ENCODE data around the gene ASPA. TPM values are rescaled to one million over a fixed set of nuclear protein-coding genes. Genes with fewer than 3 reads are reported as not detected.
"Not testable (repeated sequence)": the region's sequence is repeated elsewhere in the genome, so short reads cannot be mapped to it uniquely, and the experiment has no call there.

The ASPA gene
- not detected in 2 replicates for total RNA-seq (2014; rRNA removed; shearing (Covaris generic))
- not detected in 2 replicates for total RNA-seq (2022)
- not detected for Bru-seq, nascent RNA
- not detected for BruChase-seq, experiment 1, labeled RNA remaining after a 6-hour chase
- BruChase-seq, experiment 2, labeled RNA remaining after a 2-hour chase: not detected
- long read RNA-seq: 0 reads

- no peak within 1 kb of the TSS for H3K4me2 ChIP-seq (ENCODE audit: low read length)
- CTCF ChIA-PET (ENCODE audit: unreplicated experiment): no interaction called here
Measured at GRCh38 chr17:3475812-3476610, at the start of gene ASPA. Gene ASPA (plus strand): TSS chr17:3475997. CDS start chr17:3476160, 163 bp downstream.

GRCh38 chr17:3433215-3433614 is 42.6 kb upstream of the ASPA start:
- DNase-seq (ENCODE audit: low spot score); H3K4me2 ChIP-seq (ENCODE audit: low read length); H3K79me2 ChIP-seq (ENCODE audit: insufficient read depth, low read depth, low read length); H3K9me3 ChIP-seq (ENCODE audit: low read length); H4K20me1 ChIP-seq (ENCODE audit: insufficient read depth, low read length); H3K4me1 ChIP-seq (ENCODE audit: insufficient read depth, low read length, poor library complexity, severe bottlenecking); H3K9me2 ChIP-seq (ENCODE audit: insufficient read depth, low read length); H3K4me3 ChIP-seq (ENCODE audit: low read depth, low read length, poor library complexity, severe bottlenecking); CTCF ChIA-PET (ENCODE audit: unreplicated experiment); H3K27ac ChIP-seq (ENCODE audit: low read depth, low read length, poor library complexity, severe bottlenecking); BruUV-seq (replicated peaks); intact Hi-C loops (cut with micrococcal nuclease; ENCODE audit: unreplicated experiment); POLR2A ChIA-PET; H2AFZ ChIP-seq (ENCODE audit: low read length); H3K36me3 ChIP-seq (ENCODE audit: insufficient read depth, low read length): not testable (repeated sequence)

More at GRCh38 chr17:3475812-3476610, at the start of gene ASPA:
- no peaks in the 10 kb centered on the region for H3K9me3 ChIP-seq (ENCODE audit: low read length)
- POLR2A ChIA-PET: no interaction called here
- intact Hi-C loops (cut with micrococcal nuclease; ENCODE audit: unreplicated experiment): no loop called here
- no peak within 1 kb of the TSS for H3K4me3 ChIP-seq (ENCODE audit: low read depth, low read length, poor library complexity, severe bottlenecking)
- DNase-seq (ENCODE audit: low spot score): no peak
- no peak within 1 kb of the TSS for H2AFZ ChIP-seq (ENCODE audit: low read length)
- H3K9me2 ChIP-seq (ENCODE audit: insufficient read depth, low read length): no peaks in the 10 kb centered on the region
- H3K36me3 ChIP-seq (ENCODE audit: insufficient read depth, low read length): no peaks in the 10 kb centered on the region
- H3K27ac ChIP-seq (ENCODE audit: low read depth, low read length, poor library complexity, severe bottlenecking): no peak within 1 kb of the TSS
- H3K4me1 ChIP-seq (ENCODE audit: insufficient read depth, low read length, poor library complexity, severe bottlenecking): no peaks in the 10 kb centered on the region
- no peaks in the 10 kb centered on the region for H4K20me1 ChIP-seq (ENCODE audit: insufficient read depth, low read length)
- H3K79me2 ChIP-seq (ENCODE audit: insufficient read depth, low read depth, low read length): no peaks in the 10 kb centered on the region
- no TSS peak for BruUV-seq (replicated peaks)
- TF ChIP-seq CTCF (conservative IDR thresholded peaks at IDR 0.05; ENCODE audit: low read length) (no peak), EZH2phosphoT487 (IDR thresholded peaks at IDR 0.05; ENCODE audit: borderline replicate concordance, low read depth, low read length) (no peak)

GRCh38 chr17:3433741-3434140 is 42.1 kb upstream of the ASPA start, which contains the start of gene OR1E2:
Gene OR1E2 (minus strand): TSS chr17:3433841. CDS start chr17:3433841, 0 bp downstream.
- Histone ChIP-seq H3K27ac (ENCODE audit: low read depth, low read length, poor library complexity, severe bottlenecking) (no peak within 1 kb of the TSS), H3K4me3 (ENCODE audit: low read depth, low read length, poor library complexity, severe bottlenecking) (no peak within 1 kb of the TSS), H3K4me2 (ENCODE audit: low read length) (no peak within 1 kb of the TSS), H3K79me2 (ENCODE audit: insufficient read depth, low read depth, low read length) (no peaks in the 10 kb centered on the region), H3K4me1 (ENCODE audit: insufficient read depth, low read length, poor library complexity, severe bottlenecking) (no peaks in the 10 kb centered on the region), H3K9me3 (ENCODE audit: low read length) (no peaks in the 10 kb centered on the region), H2AFZ (ENCODE audit: low read length) (no peak within 1 kb of the TSS), H3K9me2 (ENCODE audit: insufficient read depth, low read length) (no peaks in the 10 kb centered on the region), H4K20me1 (ENCODE audit: insufficient read depth, low read length) (no peaks in the 10 kb centered on the region), H3K36me3 (ENCODE audit: insufficient read depth, low read length) (no peaks in the 10 kb centered on the region)
- DNase-seq (ENCODE audit: low spot score): no peak
- ChIA-PET POLR2A (no interaction called here), CTCF (ENCODE audit: unreplicated experiment) (no interaction called here)
- TF ChIP-seq CTCF (conservative IDR thresholded peaks at IDR 0.05; ENCODE audit: low read length) (no peak), EZH2phosphoT487 (IDR thresholded peaks at IDR 0.05; ENCODE audit: borderline replicate concordance, low read depth, low read length) (no peak)
- intact Hi-C loops (cut with micrococcal nuclease; ENCODE audit: unreplicated experiment): no loop called here
- BruUV-seq (replicated peaks): no TSS peak
